ENCODE data around the gene PITPNM3. TPM values are rescaled to one million over a fixed set of nuclear protein-coding genes. Genes with fewer than 3 reads are reported as not detected.
A peak's percentile ranks its signal among the peaks of the same experiment; 100 is the strongest.

The PITPNM3 gene
- total RNA-seq, 1 experiment from 2014 or later = 4.2 TPM

GRCh38 chr17:6427279-6427781 is 129.0 kb downstream of the PITPNM3 start:
- Histone ChIP-seq H3K79me2 (ENCODE audit: insufficient read depth, low read length) (no peaks in the 10 kb centered on the region), H3K4me3 (replicated peaks in 1 of 2; ENCODE audit: low read depth in 1 of 2, low read length in 2 of 2) (no peak overlapping the region), H3K36me3 (ENCODE audit: control insufficient read depth in 1 of 2, insufficient read depth in 2 of 2, low read length in 2 of 2) (no peaks in the 10 kb centered on the region), H3K4me1 (ENCODE audit: control insufficient read depth in 1 of 2, insufficient read depth in 2 of 2, low read length in 2 of 2) (peaks cover 0 to 2% of the 10 kb centered on the region in 2 experiments; a peak in 2 of 4 replicates), H3K4me2 (ENCODE audit: low read length) (no peak overlapping the region), H4K20me1 (ENCODE audit: insufficient read depth) (no peaks in the 10 kb centered on the region), H3K9me3 (ENCODE audit: control insufficient read depth in 1 of 2, insufficient read depth in 1 of 2, low read depth in 1 of 2, low read length in 2 of 2) (peaks cover 3 to 5% of the 10 kb centered on the region in 2 experiments; a peak in 2 of 4 replicates), H3K27me3 (ENCODE audit: insufficient read depth, low read length) (no peaks in the 10 kb centered on the region), H3K9ac (ENCODE audit: low read length) (no peak overlapping the region), H2AFZ (ENCODE audit: low read depth, low read length, poor library complexity, severe bottlenecking) (no peak overlapping the region), H3K9me2 (ENCODE audit: insufficient read depth) (no peaks in the 10 kb centered on the region), H3K27ac (ENCODE audit: low read depth, low read length) (no peak overlapping the region)
- CTCF ChIA-PET = interaction anchor here (1.0 kb wide), 1 partner anchor 9 kb away, joined by 3 read pairs; no protein-coding TSS in a partner anchor
- BruUV-seq (replicated peaks) = no TSS peak
- DNase-seq (ENCODE audit: low read depth, low spot score) = no peak
- no peak for ATAC-seq
- intact Hi-C loops (cut with micrococcal nuclease) = no loop called here
- TF ChIP-seq CTCF (IDR thresholded peaks at IDR 0.05 in 2 of 3, conservative IDR thresholded peaks at IDR 0.05 in 1 of 3; ENCODE audit: borderline replicate concordance in 1 of 3, insufficient read depth in 1 of 3, low read depth in 2 of 3, low read length in 2 of 3) (0 out of 6 replicates have a peak, but pooled peaks of 1 of the 3 experiments have one; percentile 16), RAD21 (IDR thresholded peaks at IDR 0.05; ENCODE audit: low read depth) (peak; percentile 36), ZFX (IDR thresholded peaks at IDR 0.05) (no peak)
- RAD21 ChIA-PET (ENCODE audit: low non-redundant PET in 1 of 2, low total read pairs in 2 of 2, uncharacterized antibody in 2 of 2, unreplicated experiment in 2 of 2) = no interaction called here
- POLR2A ChIA-PET = no interaction called here

- TF ChIP-seq SRF (IDR thresholded peaks at IDR 0.05; ENCODE audit: low read depth) (no peak), SP1 (IDR thresholded peaks at IDR 0.05; ENCODE audit: low read depth) (no peak), JUND (IDR thresholded peaks at IDR 0.05) (no peak), MAX (IDR thresholded peaks at IDR 0.05) (no peak), CEBPB (IDR thresholded peaks at IDR 0.05; ENCODE audit: low read depth) (no peak), EZH2 (IDR thresholded peaks at IDR 0.05) (no peak), EZH2phosphoT487 (IDR thresholded peaks at IDR 0.05; ENCODE audit: borderline replicate concordance) (no peak), ZBTB33 (IDR thresholded peaks at IDR 0.05; ENCODE audit: extremely low read depth, insufficient replicate concordance, low read length) (no peak), YY1 (IDR thresholded peaks at IDR 0.05; ENCODE audit: extremely low read depth, insufficient replicate concordance, low read depth, low read length) (no peak)
- Histone ChIP-seq H3K4me2 (ENCODE audit: low read length) (no peak overlapping the region), H3K9me2 (ENCODE audit: insufficient read depth) (no peaks in the 10 kb centered on the region), H3K27me3 (ENCODE audit: insufficient read depth, low read length) (no peaks in the 10 kb centered on the region), H3K79me2 (ENCODE audit: insufficient read depth, low read length) (no peaks in the 10 kb centered on the region), H3K4me1 (ENCODE audit: control insufficient read depth in 1 of 2, insufficient read depth in 2 of 2, low read length in 2 of 2) (peaks cover 0 to 4% of the 10 kb centered on the region in 2 experiments; a peak in 2 of 4 replicates), H3K27ac (ENCODE audit: low read depth, low read length) (no peak overlapping the region), H4K20me1 (ENCODE audit: insufficient read depth) (no peaks in the 10 kb centered on the region), H3K9me3 (ENCODE audit: control insufficient read depth in 1 of 2, insufficient read depth in 1 of 2, low read depth in 1 of 2, low read length in 2 of 2) (peaks cover 3 to 5% of the 10 kb centered on the region in 2 experiments; a peak in 2 of 4 replicates), H2AFZ (ENCODE audit: low read depth, low read length, poor library complexity, severe bottlenecking) (no peak overlapping the region), H3K36me3 (ENCODE audit: control insufficient read depth in 1 of 2, insufficient read depth in 2 of 2, low read length in 2 of 2) (no peaks in the 10 kb centered on the region), H3K9ac (ENCODE audit: low read length) (no peak overlapping the region), H3K4me3 (replicated peaks in 1 of 2; ENCODE audit: low read depth in 1 of 2, low read length in 2 of 2) (no peak overlapping the region)
- intact Hi-C loops (cut with micrococcal nuclease) = no loop called here
- no peak for ATAC-seq
- POLR2A ChIA-PET = no interaction called here
- CTCF ChIA-PET = no interaction called here
- BruUV-seq (replicated peaks) = no TSS peak
- RAD21 ChIA-PET (ENCODE audit: low non-redundant PET in 1 of 2, low total read pairs in 2 of 2, uncharacterized antibody in 2 of 2, unreplicated experiment in 2 of 2) = no interaction called here
- no peak for DNase-seq (ENCODE audit: low read depth, low spot score)
Measured at GRCh38 chr17:6426356-6427101, 129.8 kb downstream of the PITPNM3 start.

Data from HCT116 (cell line).